H7 (cell line): ENCODE results near the gene EFNA5. TPM values are rescaled to one million over a fixed set of nuclear protein-coding genes. Genes with fewer than 3 reads are reported as not detected.

Source experiments
- DNase-seq: peaks from one replicate; pipeline ENCODE4 v3.0.0; 2012
- H3K27me3 ChIP-seq: 2 replicates; pipeline ENCODE4 v1.6.0; 2011; ENCODE audit warnings: mild to moderate bottlenecking, low read length; ENCODE audit not compliant: control insufficient read depth, insufficient read depth
- H3K36me3 ChIP-seq: replicated peaks from 2 replicates; pipeline ENCODE4 v1.5.1; 2011; ENCODE audit warnings: low read length; ENCODE audit not compliant: control insufficient read depth, insufficient read depth
- H3K4me3 ChIP-seq: 2 replicates; pipeline ENCODE4 v1.5.1; 2011; ENCODE audit warnings: low read depth, mild to moderate bottlenecking, control low read depth, low read length, moderate library complexity; ENCODE audit not compliant: insufficient read depth
- total RNA-seq: library from RNA; depleted of rRNA; stranded (reverse); fragments of >200 nt; shearing (Covaris generic); gene quantifications from 2 replicates; pipeline ENCODE4 v1.2.3, GENCODE V29; 2014

Gene EFNA5
- total RNA-seq, 1 experiment from 2014 or later = 5.3 TPM

DNA sequence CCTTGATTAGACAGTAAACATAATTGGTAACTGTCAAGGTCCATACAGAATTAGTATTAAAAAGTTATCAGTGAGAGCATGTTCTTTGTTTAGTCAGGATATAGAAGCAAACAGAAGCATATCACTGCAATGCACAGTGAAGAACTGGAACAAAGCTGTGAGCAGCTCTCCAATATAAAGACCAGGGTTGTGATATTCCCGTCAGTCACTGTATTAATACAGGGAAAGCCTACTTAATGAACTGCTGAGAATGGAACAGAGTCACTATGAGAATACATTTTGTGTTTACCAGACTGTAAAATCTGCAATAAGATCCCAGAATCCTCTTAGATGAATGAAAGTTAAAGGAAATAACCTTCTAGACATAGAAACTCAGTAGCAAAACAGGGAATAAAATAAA, 58.2 kb downstream of the EFNA5 start:
- Histone ChIP-seq H3K4me3 (no peak overlapping the region), H3K27me3 (no peaks in the 10 kb centered on the region), H3K36me3 (no peaks in the 10 kb centered on the region)
- no peak for DNase-seq

DNA sequence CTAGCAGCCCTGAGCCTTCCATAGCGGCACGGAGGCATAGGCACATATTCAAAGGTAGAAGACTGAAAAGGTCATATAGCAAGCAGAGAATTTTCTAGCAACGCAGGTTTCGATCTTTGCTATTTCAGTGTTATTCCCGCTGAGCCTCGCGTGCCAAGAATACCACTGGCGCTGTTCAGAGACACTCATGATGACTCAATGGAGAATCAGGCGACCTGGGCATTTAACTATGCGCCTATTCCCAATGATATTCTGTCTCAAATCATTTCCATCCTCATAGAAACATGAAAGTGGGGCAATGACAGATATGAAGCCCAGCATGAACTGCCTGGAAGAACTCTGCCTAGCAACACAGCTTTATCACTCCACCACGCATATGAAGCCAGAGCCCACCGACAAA, 59.9 kb downstream of the EFNA5 start:
- Histone ChIP-seq H3K36me3 (no peaks in the 10 kb centered on the region), H3K27me3 (no peaks in the 10 kb centered on the region), H3K4me3 (no peak overlapping the region)
- DNase-seq = no peak

GRCh38 chr5:107607671-107608345, 62.9 kb downstream of the EFNA5 start:
- H3K27me3 ChIP-seq = no peaks in the 10 kb centered on the region
- H3K36me3 ChIP-seq = no peaks in the 10 kb centered on the region
- no peak for DNase-seq
- no peak overlapping the region for H3K4me3 ChIP-seq

DNA sequence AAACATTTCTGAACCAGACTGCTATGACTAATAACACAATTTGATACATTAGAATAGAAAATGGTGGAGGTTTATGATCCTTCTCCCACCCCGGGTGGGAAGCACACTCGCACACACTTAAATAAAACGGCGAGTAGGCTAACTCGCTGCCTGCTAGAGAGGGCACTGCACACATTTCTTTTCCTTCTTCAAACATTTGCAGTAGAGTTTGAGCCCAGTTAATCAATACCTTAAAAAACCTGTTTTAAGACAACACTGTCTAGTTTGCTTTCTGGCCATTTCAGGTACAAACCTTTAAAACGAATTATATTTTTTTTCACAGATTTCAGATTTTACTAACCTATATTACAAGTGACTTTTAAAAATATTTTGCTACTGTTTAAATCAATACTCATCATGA, 63.5 kb downstream of the EFNA5 start:
- no peak for DNase-seq
- Histone ChIP-seq H3K4me3 (no peak overlapping the region), H3K36me3 (no peaks in the 10 kb centered on the region), H3K27me3 (no peaks in the 10 kb centered on the region)

DNA sequence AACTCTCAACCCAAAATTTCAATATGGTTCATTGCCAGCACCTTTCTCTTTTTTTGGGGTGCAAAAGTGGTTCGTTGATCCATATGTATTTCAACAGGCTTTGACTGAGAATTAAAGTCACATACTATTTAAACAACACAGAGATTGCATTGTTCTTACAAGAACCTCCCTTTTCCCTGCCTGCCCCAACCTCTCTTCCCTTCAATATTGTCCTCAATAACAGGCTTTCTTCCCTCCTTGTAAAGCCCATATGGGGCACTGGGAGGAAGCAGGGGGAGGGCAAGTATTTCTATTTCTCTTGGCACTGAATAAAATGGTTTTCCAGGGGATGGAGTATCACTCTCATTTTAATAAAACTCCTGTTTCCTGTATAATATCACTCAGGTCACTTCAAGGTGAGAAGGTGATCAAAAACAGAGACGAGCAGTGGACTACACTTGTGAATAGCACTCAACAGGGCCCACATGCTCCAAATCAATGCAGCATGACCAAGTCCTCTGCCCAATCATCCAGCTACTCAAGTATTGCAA, 65.1 kb downstream of the EFNA5 start:
- no peak overlapping the region for H3K4me3 ChIP-seq

DNA sequence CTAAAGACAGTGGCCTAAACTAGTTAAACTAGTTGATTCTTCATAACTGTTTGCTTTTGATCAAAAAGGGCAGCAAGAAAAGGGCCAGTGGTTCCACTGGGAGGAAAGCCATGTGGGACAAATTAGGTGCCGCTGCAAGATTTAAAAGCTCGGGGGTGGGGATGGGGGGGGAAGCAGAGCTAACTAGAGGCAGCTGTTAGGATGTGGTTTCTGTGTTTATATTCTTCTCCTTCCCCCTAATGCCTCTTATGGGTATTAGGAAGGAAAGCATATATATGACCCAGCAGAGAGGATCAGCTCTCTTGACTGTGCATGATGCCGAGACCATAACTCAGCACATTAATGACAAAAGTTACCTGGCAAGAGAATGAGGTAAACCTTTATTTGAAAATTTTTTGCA, 65.7 kb downstream of the EFNA5 start:
- no peaks in the 10 kb centered on the region for H3K27me3 ChIP-seq
- H3K36me3 ChIP-seq = no peaks in the 10 kb centered on the region
- no peak overlapping the region for H3K4me3 ChIP-seq
- no peak for DNase-seq

More for the DNA sequence above, 65.1 kb downstream of the EFNA5 start:
- H3K27me3 ChIP-seq = no peaks in the 10 kb centered on the region
- H3K36me3 ChIP-seq = no peaks in the 10 kb centered on the region
- no peak for DNase-seq

DNA sequence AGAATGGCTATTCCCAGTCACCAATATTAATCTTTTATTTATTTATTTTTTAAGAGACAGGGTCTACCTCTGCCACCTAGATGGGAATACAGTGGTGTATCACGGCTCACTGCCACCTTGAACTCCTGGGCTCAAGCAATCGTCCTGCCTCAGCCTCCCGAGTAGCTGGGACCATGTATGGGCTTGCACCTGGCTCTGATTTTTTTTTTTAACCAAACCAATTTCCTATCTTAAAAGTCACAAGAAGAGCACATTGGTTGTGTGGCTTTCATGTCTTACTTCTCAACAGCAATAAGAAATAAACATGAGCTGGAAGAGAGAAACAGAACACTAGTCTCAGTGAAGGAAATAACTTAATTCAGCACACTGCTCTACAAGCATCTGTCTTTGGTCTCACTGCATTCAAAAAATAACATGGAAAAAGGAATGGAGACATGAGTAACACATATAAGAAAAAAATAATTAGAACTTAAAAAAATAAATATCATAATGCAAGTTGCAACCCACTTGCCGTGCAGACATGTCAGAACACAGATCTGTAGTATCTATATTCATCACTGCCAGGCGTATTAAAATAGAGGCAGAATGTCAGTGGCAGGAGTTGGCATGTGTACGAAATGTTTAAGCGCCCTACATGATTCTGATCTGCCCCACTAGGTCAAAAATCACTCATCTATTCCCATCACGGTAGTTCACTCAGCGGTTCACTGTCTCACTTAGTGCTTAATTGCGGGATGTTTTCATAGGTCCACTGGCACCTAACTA, 66.4 kb downstream of the EFNA5 start:
- Histone ChIP-seq H3K4me3 (no peak overlapping the region), H3K36me3 (no peaks in the 10 kb centered on the region), H3K27me3 (no peaks in the 10 kb centered on the region)
- no peak for DNase-seq

DNA sequence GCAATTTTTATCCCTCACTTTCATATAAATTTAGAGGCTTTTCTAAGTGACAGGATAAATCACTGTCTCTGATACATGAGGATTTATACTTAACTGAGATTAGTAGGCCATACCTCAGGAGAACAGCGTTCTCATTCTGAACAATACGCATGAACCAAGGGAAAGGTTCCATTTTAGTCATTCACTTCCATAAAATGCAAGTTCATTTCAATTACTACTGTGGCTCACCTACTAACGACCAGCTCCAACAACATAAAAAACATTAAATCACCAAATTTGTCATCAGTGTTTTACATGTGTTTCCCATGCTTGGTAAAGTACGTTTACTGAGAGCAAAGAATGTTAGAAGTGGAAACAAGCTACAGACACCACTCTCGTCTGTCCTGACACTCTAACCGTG, 67.4 kb downstream of the EFNA5 start:
- Histone ChIP-seq H3K27me3 (no peaks in the 10 kb centered on the region), H3K4me3 (no peak overlapping the region), H3K36me3 (no peaks in the 10 kb centered on the region)
- DNase-seq = no peak

DNA sequence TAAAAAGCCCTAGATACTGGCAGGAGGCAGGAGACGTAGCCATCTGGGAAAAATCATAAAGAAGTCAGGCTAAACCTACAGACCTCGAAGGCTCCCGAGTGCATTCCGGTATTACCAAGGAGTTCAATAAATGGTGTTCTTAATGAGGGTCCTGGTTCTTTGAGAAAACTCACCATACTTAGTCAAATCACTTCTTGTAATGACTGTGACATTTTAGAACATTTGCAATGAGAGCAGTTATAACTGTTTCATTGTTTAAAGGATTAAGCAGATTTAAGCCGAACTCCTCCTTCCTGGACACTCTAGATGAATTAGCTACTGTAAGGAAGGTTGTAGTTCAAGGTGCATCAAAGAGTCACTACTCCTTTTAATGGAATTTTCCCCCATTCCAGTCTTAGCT, 67.8 kb downstream of the EFNA5 start:
- H3K27me3 ChIP-seq = no peaks in the 10 kb centered on the region
- DNase-seq = no peak
- no peaks in the 10 kb centered on the region for H3K36me3 ChIP-seq
- H3K4me3 ChIP-seq = no peak overlapping the region

DNA sequence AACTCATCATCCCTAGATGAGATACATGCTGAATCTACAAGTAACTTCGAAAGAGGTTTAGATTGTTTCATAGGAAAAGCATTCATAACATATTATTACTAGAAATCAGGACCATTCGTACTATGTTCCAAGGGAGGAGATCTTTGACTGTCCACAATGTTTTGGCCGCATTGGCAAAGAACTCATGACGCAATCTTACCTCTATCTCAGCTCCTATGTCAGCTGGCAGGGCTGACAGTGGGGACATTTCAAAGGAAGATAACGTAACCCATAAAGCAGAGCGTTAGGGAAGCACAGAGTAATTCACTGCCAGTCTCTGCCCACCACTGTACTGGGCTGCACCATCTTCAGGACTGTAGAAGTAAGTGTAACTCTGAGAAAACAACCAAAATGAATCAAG, 69.7 kb downstream of the EFNA5 start:
- no peak overlapping the region for H3K4me3 ChIP-seq
- no peaks in the 10 kb centered on the region for H3K36me3 ChIP-seq
- H3K27me3 ChIP-seq = no peaks in the 10 kb centered on the region
- DNase-seq = no peak

DNA sequence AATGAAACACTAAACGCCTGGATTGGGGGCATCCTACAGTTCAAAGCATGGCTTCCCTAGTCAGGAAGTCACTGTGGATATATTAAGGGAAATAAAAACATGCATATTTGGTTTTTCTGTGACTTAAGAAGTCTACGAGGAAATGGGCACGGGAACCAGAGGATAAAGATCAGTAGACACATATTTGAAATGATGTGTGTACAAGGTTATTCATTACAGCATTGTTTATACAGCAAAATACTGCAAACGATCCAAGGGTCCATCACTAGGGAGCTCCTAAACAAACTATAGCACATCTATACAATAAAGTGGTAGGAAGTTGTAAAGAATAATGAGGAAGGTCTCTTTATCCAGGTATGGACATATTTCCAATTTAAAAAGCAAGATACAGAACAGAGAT, 71.8 kb downstream of the EFNA5 start:
- no peak overlapping the region for H3K4me3 ChIP-seq
- H3K36me3 ChIP-seq = no peaks in the 10 kb centered on the region
- no peak for DNase-seq
- no peaks in the 10 kb centered on the region for H3K27me3 ChIP-seq

DNA sequence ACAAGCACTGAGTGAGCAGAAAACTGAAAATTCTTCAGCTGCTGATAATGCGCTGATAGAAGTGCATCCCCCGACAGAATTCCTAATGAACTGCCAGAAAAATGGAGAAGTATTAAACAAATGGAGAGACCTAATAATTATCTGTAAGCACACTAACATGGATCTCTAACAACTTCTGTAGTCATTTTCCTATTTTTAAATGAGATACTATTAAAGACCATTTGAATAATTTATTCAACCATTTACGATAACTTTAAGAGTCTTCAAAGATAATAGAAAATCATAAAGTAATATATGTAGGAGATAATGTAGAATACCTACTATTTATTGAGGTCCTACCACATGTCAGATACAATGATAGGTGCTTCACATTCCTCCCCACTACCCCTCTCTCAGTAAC, 72.9 kb downstream of the EFNA5 start:
- Histone ChIP-seq H3K27me3 (no peaks in the 10 kb centered on the region), H3K4me3 (no peak overlapping the region), H3K36me3 (no peaks in the 10 kb centered on the region)
- DNase-seq = no peak

DNA sequence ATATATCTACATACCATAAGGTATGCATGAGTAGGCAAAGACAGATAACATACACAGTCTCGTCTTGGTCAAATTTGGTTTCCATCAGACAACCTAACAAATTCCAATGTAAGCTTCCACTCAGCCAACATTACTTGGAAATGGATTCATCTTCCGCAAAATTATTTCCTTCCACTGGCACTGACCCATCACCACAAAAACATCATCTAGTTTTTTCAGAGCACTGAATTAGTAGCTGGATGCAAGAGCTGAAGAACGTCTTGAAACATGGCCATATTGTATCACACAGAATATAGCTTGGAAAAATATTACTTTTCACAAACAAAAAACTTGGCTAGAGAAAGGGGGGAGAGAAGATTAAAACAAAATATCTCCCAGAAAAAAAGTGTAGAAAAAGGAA, 73.5 kb downstream of the EFNA5 start:
- H3K4me3 ChIP-seq = no peak overlapping the region
- H3K27me3 ChIP-seq = no peaks in the 10 kb centered on the region
- no peaks in the 10 kb centered on the region for H3K36me3 ChIP-seq
- no peak for DNase-seq

GRCh38 chr5:107594253-107595045, 76.3 kb downstream of the EFNA5 start:
- H3K4me3 ChIP-seq = no peak overlapping the region
- H3K36me3 ChIP-seq = no peaks in the 10 kb centered on the region
- no peaks in the 10 kb centered on the region for H3K27me3 ChIP-seq
- no peak for DNase-seq

- no peak for DNase-seq
- Histone ChIP-seq H3K36me3 (no peaks in the 10 kb centered on the region), H3K4me3 (no peak overlapping the region), H3K27me3 (no peaks in the 10 kb centered on the region)
Measured at GRCh38 chr5:107593009-107593408, 77.7 kb downstream of the EFNA5 start.
